SK-N-SH (cell line): ENCODE data around the gene S100Z. TPM values are rescaled to one million over a fixed set of nuclear protein-coding genes. Genes with fewer than 3 reads are reported as not detected.
"Not testable (repeated sequence)": the region's sequence is repeated elsewhere in the genome, so short reads cannot be mapped to it uniquely, and the experiment has no call there.

Experiments used
- CTCF ChIA-PET: fragments of 300-600, 350-600 bp; formaldehyde crosslinking; extraction: SDS; loops from one replicate; lab custom pipeline; 2021; lab: Yijun Ruan, JAX
- POLR2A ChIA-PET: fragments of 350-600 bp; sonication (Branson Sonifier 250); formaldehyde crosslinking; extraction: SDS; loops from one replicate; lab custom pipeline; 2020; ENCODE audit warnings: antibody characterized with exemption, inconsistent platforms; lab: Yijun Ruan, JAX
- DNase-seq: peaks from one replicate; pipeline ENCODE4 v3.0.0; 2012
- H2AFZ ChIP-seq: fragments of 200-600 bp; sonication (generic); 2 replicates; pipeline ENCODE4 v1.8.1; 2016; ENCODE audit warnings: antibody characterized with exemption, mild to moderate bottlenecking, low read depth
- H3F3A ChIP-seq: fragments of 200-600 bp; sonication (generic); replicated peaks from 2 replicates; pipeline ENCODE3; 2016; ENCODE audit warnings: antibody characterized with exemption, mild to moderate bottlenecking; ENCODE audit not compliant: insufficient read depth
- H3K27ac ChIP-seq, 2 experiments: fragments of 200-500 bp in 1 of 2; fragments of 200-600 bp in 1 of 2; sonication (Bioruptor generic) in 1 of 2; sonication (generic), shearing (Covaris generic) in 1 of 2; 2 replicates each; pipeline versions ENCODE4 v1.5.1 to v1.6.1; 2014 to 2016; ENCODE audit warnings: low read depth in 2 of 2, inconsistent platforms in 1 of 2, low read length in 1 of 2, mild to moderate bottlenecking in 1 of 2, mixed read lengths in 1 of 2
- H3K27me3 ChIP-seq: fragments of 200-600 bp; sonication (generic), shearing (Covaris generic); 2 replicates; pipeline ENCODE4 v1.6.1; 2016; ENCODE audit warnings: mixed run types; ENCODE audit not compliant: insufficient read depth
- H3K36me3 ChIP-seq, 2 experiments: fragments of 200-500 bp in 1 of 2; fragments of 200-600 bp in 1 of 2; sonication (Bioruptor generic) in 1 of 2; sonication (generic) in 1 of 2; replicated peaks in 1 of 2; 2 replicates each; pipeline versions ENCODE3 to v1.5.1; 2014 to 2016; ENCODE audit warnings: low read length in 1 of 2, mild to moderate bottlenecking in 1 of 2; ENCODE audit not compliant: insufficient read depth in 2 of 2, control insufficient read depth in 1 of 2
- H3K4me1 ChIP-seq, 2 experiments: fragments of 200-500 bp in 1 of 2; fragments of 200-600 bp in 1 of 2; sonication (Bioruptor generic) in 1 of 2; sonication (generic), shearing (Covaris generic) in 1 of 2; 2 replicates each; pipeline versions ENCODE4 v1.5.1 to v1.6.1; 2014 to 2016; ENCODE audit warnings: low read depth in 1 of 2, low read length in 1 of 2, mixed run types in 1 of 2; ENCODE audit not compliant: insufficient read depth in 2 of 2, control insufficient read depth in 1 of 2
- H3K4me2 ChIP-seq: fragments of 200-600 bp; sonication (generic), shearing (Covaris generic); 2 replicates; pipeline ENCODE4 v1.6.1; 2017; ENCODE audit warnings: mixed run types
- H3K4me3 ChIP-seq, 2 experiments: fragments of 200-500 bp in 1 of 2; fragments of 200-600 bp in 1 of 2; sonication (Bioruptor generic) in 1 of 2; sonication (generic), shearing (Covaris generic) in 1 of 2; 2 replicates each; pipeline versions ENCODE4 v1.5.1 to v1.8.1; 2014 to 2016; ENCODE audit warnings: low read depth in 2 of 2, inconsistent platforms in 1 of 2, low read length in 1 of 2, mild to moderate bottlenecking in 1 of 2, mixed read lengths in 1 of 2, moderate library complexity in 1 of 2
- H3K79me2 ChIP-seq: fragments of 200-600 bp; sonication (generic); 2 replicates; pipeline ENCODE4 v1.8.1; 2017; ENCODE audit warnings: mild to moderate bottlenecking; ENCODE audit not compliant: insufficient read depth
- H3K9ac ChIP-seq: fragments of 200-600 bp; sonication (generic); 2 replicates; pipeline ENCODE4 v1.6.1; 2017; ENCODE audit warnings: mixed run types
- H3K9me2 ChIP-seq: fragments of 200-600 bp; sonication (generic); 2 replicates; pipeline ENCODE4 v1.6.1; 2017; ENCODE audit warnings: mixed run types
- H3K9me3 ChIP-seq: fragments of 200-600 bp; sonication (generic); 2 replicates; pipeline ENCODE4 v1.6.1; 2017; ENCODE audit warnings: mixed run types, mild to moderate bottlenecking, moderate library complexity
- H4K20me1 ChIP-seq: fragments of 200-600 bp; sonication (generic); 2 replicates; pipeline ENCODE4 v1.6.1; 2017; ENCODE audit warnings: mild to moderate bottlenecking, mixed run types; ENCODE audit not compliant: insufficient read depth
- CTCF ChIP-seq: fragments of 200-600 bp; sonication (generic); IDR thresholded peaks from 2 replicates; pipeline ENCODE4 v1.6.1; 2017; ENCODE audit warnings: antibody characterized with exemption, mild to moderate bottlenecking, moderate library complexity
- FOSL2 ChIP-seq: IDR thresholded peaks from 2 replicates; pipeline ENCODE4 v1.4.0; 2012; ENCODE audit warnings: low read depth, mild to moderate bottlenecking, moderate library complexity, borderline replicate concordance
- FOXJ3 ChIP-seq: sonication (generic); formaldehyde crosslinking; IDR thresholded peaks from 2 replicates; pipeline ENCODE4 v1.5.1; 2020; ENCODE audit warnings: mild to moderate bottlenecking, missing genetic modification reagents
- FOXM1 ChIP-seq: IDR thresholded peaks from 2 replicates; pipeline ENCODE4 v1.4.0; 2012; ENCODE audit warnings: low read depth, mild to moderate bottlenecking
- MXI1 ChIP-seq: IDR thresholded peaks from 2 replicates; pipeline ENCODE4 v1.6.1; 2012; ENCODE audit warnings: mild to moderate bottlenecking, low read depth, low read length, improper control_type of control experiment
- PBX3 ChIP-seq: IDR thresholded peaks from 2 replicates; pipeline ENCODE4; 2012
- RAD21 ChIP-seq: IDR thresholded peaks from 2 replicates; pipeline ENCODE4 v1.6.1; 2012; ENCODE audit warnings: mild to moderate bottlenecking, low read length
- REST ChIP-seq: IDR thresholded peaks from 2 replicates; pipeline ENCODE4 v1.6.1; 2012; ENCODE audit warnings: mild to moderate bottlenecking, low read depth, low read length, moderate library complexity
- SIN3A ChIP-seq: IDR thresholded peaks from 2 replicates; pipeline ENCODE4 v1.6.1; 2012; ENCODE audit warnings: low read depth, mild to moderate bottlenecking, low read length, moderate library complexity, borderline replicate concordance
- TAF1 ChIP-seq: IDR thresholded peaks from 2 replicates; pipeline ENCODE4 v1.6.1; 2012; ENCODE audit warnings: low read depth, mild to moderate bottlenecking, low read length, moderate library complexity, borderline replicate concordance
- TEAD4 ChIP-seq: IDR thresholded peaks from 2 replicates; pipeline ENCODE4 v1.4.0; 2012; ENCODE audit warnings: mild to moderate bottlenecking, borderline replicate concordance; ENCODE audit not compliant: insufficient read depth
- USF1 ChIP-seq: IDR thresholded peaks from 2 replicates; pipeline ENCODE4 v1.4.0; 2012; ENCODE audit warnings: low read depth, borderline replicate concordance
- USF2 ChIP-seq: fragments of 150-350 bp; IDR thresholded peaks from 2 replicates; pipeline ENCODE4 v1.6.1; 2017; ENCODE audit warnings: antibody characterized with exemption, low read length, low read depth, borderline replicate concordance
- YY1 ChIP-seq: IDR thresholded peaks from 2 replicates; pipeline ENCODE4 v1.4.0; 2012; ENCODE audit warnings: low read depth, mild to moderate bottlenecking
- ZBTB33 ChIP-seq: IDR thresholded peaks from 2 replicates; pipeline ENCODE4 v1.4.0; 2012; ENCODE audit warnings: low read depth, borderline replicate concordance
- polyA plus RNA-seq, 3 experiments: library from polyadenylated mRNA; depleted of rRNA; stranded (reverse); fragments of >200 nt; gene quantifications; 2 replicates each; pipeline ENCODE4 v1.2.3, GENCODE V29; 2012

Gene S100Z
- polyA plus RNA-seq, 1 of the 3 experiments (the other 2 are of a cell fraction): not detected

GRCh38 chr5:76854644-76855043, 4.8 kb downstream of the S100Z start:
- H4K20me1 ChIP-seq: no peaks in the 10 kb centered on the region
- no peaks in the 10 kb centered on the region for H3K9me2 ChIP-seq
- H3K27me3 ChIP-seq: no peaks in the 10 kb centered on the region
- no peak overlapping the region for H3K9ac ChIP-seq
- H3K27ac ChIP-seq: no peak overlapping the region
- ChIA-PET POLR2A (no interaction called here), CTCF (interaction anchor here (0.7 kb wide), 1 partner anchor 233 kb away, joined by 3 read pairs; the partner anchor contains the start of gene ZBED3)
- no peaks in the 10 kb centered on the region for H3K4me1 ChIP-seq
- no peaks in the 10 kb centered on the region for H3F3A ChIP-seq
- no peak overlapping the region for H3K4me3 ChIP-seq
- no peaks in the 10 kb centered on the region for H3K79me2 ChIP-seq
- no peak overlapping the region for H3K4me2 ChIP-seq
- H3K9me3 ChIP-seq: no peaks in the 10 kb centered on the region
- DNase-seq: no peak
- no peaks in the 10 kb centered on the region for H3K36me3 ChIP-seq
- TF ChIP-seq USF2 (no peak), RAD21 (no peak), FOXM1 (no peak), CTCF (no peak), TAF1 (no peak), FOXJ3 (CRISPR knock-in tag) (no peak), MXI1 (no peak), PBX3 (no peak), FOSL2 (no peak), YY1 (no peak), SIN3A (no peak), ZBTB33 (no peak), TEAD4 (no peak), USF1 (no peak), REST (no peak)
- TF ChIP-seq, all 33 proteins: peak for 0
- H2AFZ ChIP-seq: no peak overlapping the region

- H4K20me1 ChIP-seq, H3K27me3 ChIP-seq, H3K36me3 ChIP-seq, H3K9ac ChIP-seq, H3K9me3 ChIP-seq, H3K27ac ChIP-seq, H3K4me1 ChIP-seq, DNase-seq, H3K9me2 ChIP-seq, H3K4me3 ChIP-seq, H3F3A ChIP-seq, H3K4me2 ChIP-seq, H3K79me2 ChIP-seq, POLR2A ChIA-PET, H2AFZ ChIP-seq: not testable (repeated sequence)
- CTCF ChIA-PET: interaction anchor here (0.7 to 2.1 kb wide), 5 partner anchors 13 to 774 kb away, joined by 3 to 7 read pairs (median 3); partner anchors contain the start of gene ZBED3
Measured at GRCh38 chr5:76855501-76855900, 5.7 kb downstream of the S100Z start.
